Stimulated activated CD8-positive, alpha-beta memory T cell treated with anti-CD3 and anti-CD28 coated beads, Interleukin-15, amount 100 ng/mL, for 4 hours (primary cell): ENCODE results near the gene AGMO.

Experiments used
- DNase-seq, 2 donors: peaks; one replicate each; pipeline ENCODE4 v3.0.0-alpha.2; 2020; ENCODE audit warnings: low read depth in 2 of 2

The AGMO gene

GRCh38 chr7:15561835-15562234 is at the start of gene AGMO:
Gene AGMO (minus strand): TSS chr7:15562015.
- no peak for DNase-seq

DNA sequence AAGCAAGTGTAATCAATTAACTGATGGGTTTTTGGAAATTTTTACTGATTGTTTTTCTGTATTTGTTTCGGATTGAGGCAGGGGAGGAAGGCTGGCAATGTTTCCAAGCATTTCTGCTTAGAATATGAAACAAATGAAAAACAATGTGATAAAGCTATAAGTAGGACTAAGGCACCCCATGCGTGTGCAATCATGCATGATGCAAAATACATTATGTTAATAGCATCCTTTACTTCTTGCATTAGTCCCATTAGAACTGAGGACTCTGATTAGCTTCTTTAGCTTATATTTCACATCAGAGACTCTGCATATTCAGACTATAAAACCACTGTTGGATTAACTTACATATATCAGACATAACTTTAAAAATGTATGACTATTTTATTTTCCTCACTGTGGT is 48.7 kb upstream of the AGMO start:
- no peak for DNase-seq

DNA sequence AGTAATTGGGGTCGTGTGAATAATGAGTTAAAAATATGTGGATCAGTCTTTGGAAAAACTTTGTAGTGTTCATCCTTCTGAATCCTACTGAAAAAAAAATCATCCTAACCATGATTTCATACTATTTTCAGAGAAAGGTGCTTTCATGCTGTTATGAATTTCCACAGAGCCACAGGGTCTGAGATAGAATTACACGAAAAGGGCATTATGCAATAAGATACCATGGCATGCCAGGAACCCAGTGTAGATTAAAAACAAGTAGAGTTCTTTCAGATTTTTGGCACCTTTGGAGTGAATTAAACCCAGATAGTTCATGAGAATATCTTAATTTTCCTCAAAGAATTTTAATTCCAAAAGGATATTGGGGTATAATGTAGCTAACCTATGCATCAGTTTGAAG is 47.5 kb upstream of the AGMO start:
- no peak for DNase-seq

GRCh38 chr7:15607529-15608210 is 45.9 kb upstream of the AGMO start:
- no peak for DNase-seq

GRCh38 chr7:15606561-15606960 is 44.7 kb upstream of the AGMO start:
- DNase-seq = no peak

DNA sequence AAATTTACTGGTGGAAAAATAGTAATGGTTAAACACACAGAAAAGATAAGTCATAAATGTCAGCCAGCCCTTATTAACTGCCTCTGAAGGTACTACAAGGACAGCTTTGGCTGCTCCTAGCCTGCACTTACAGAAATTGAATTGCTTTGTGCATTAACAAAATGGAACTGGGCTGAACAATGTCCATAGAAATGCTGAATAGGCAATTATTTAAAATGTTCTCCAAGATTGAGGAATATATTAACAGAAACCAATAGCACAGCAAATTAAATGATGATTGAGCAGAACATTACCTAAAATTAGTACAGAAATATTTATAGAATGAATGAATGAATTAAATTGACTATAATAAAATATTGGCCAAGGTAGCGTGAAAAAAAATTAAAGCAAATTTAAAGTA is 42.4 kb upstream of the AGMO start:
- DNase-seq = no peak

DNA sequence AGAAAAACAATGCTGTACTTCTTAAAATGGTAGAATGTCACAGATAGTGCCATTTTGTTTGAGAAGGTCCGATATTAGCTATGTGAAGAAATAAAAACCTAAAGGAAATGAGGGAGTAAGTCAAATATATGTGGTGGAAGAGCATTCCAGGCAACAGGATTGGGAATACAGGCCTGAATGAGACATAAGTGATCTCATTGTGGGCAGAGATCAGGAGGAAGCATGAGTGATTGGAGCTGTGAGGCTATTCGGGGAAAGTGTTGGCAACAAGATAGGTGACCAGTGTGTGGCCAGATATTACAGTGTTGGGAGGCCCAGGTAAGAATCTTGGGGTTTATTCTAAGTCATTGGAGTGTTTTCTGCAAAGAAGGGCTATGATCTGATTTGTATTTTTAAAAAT is 41.3 kb upstream of the AGMO start:
- DNase-seq = no peak

DNA sequence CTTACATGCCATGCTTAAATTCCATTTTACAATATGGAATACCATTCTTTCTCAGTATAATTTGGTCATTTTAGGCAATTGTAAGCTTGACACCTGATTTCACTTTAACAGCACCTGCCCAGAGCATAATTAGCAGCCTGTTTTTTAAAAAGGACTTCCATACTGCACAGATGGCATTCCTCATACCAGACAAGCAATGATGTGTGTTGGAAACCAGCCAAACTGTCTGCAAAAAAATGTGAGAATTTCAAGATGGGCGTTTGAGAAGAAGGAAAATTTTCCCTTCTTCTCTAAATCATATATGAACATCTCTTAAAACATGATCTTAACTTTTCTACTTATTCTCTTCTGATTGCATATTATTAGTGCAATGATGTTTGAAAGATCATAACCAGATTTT is 40.4 kb upstream of the AGMO start:
- DNase-seq = no peak

DNA sequence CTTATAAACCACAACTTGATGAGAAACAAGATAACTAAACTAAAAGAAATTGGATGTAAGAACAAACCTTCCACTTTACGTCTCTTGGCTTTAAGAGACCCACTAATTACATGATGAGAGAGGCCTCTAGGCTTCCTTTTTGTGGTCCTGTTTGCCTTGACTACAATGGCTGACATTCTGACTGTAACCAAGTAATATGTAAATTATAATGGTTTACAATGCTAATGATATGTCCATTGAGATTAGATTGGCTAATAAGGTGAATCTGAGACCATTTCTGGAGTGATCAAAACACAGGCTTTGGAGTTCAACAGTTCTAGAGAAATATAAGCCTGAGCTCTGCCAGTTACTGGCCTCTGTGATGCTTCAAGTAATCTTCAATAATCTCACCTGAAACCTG is 39.4 kb upstream of the AGMO start:
- no peak for DNase-seq

- DNase-seq = no peak
Measured at GRCh38 chr7:15600298-15600697, 38.5 kb upstream of the AGMO start.

DNA sequence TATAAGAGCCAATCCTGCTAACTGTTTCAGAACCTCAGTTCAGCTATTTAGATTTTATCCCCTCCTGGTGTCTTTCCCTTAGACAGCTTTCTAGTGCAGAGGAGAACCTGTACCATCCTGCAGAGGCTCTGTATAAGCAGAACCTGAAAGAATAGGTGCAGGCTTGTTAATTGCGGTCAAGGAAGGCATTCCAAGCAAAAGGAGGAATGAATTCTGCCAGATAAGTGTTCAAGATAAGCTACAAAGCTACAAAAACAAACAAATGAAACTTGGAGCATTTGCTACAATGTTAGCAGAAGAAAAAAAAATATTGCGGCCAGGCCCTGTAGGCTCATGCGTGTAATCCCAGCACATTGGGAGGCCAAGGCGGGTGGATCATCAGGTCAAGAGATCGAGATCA is 32.6 kb upstream of the AGMO start:
- DNase-seq = no peak

- DNase-seq = no peak
Measured at GRCh38 chr7:15593382-15593781, 31.6 kb upstream of the AGMO start.

- no peak for DNase-seq
Measured at GRCh38 chr7:15586266-15586665, 24.5 kb upstream of the AGMO start.

GRCh38 chr7:15584575-15584974 is 22.8 kb upstream of the AGMO start:
- no peak for DNase-seq

DNA sequence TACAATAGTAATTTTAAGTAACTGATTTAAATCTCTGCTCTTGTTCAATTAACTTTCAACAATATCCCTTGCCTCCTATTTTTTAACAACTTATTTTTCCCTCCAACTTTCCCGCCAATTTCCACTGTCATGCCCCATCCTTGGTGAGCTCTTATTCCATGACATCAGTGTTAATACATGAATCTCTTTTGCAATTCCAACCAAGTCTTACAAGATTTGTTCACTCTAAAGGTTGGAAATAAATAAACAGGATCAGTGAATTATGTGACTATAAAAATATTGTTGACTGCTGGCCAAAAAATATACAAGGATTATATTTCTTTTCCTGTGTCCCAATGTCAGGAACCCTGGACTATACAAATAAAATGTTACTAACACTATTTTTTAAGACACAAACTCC is 21.0 kb upstream of the AGMO start:
- no peak for DNase-seq

DNA sequence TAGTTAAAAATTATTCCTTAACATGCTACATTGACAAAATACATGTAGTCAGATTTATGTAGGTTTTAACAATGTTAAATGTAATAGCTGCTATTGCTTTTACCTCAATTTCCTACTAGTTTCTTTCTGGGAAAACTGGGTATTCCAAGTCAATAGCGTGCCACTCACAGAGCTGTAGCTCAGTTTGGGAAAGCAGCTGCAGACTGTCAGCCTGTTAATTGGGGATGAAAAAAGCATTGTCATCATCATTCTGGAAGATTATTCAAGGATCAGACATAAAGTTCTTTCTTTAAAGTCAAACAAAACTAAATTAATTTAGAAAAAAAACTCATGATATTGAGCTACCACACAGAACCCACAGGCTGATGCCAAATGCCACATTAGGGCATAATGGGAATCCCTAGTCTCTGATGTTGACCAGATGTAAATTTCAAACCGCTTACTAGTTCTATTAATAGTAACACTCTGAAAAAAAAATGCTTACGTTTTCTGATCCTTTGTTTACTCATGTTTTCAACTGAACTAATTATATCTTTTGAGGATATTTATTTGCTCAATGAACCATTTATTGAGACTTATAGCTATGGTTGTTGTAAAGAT is 19.6 kb upstream of the AGMO start:
- DNase-seq = no peak

- no peak for DNase-seq
Measured at GRCh38 chr7:15580604-15581351, 19.0 kb upstream of the AGMO start.

- no peak for DNase-seq
Measured at GRCh38 chr7:15577600-15577999, 15.8 kb upstream of the AGMO start.

GRCh38 chr7:15571301-15571878 is 9.6 kb upstream of the AGMO start:
- no peak for DNase-seq

DNA sequence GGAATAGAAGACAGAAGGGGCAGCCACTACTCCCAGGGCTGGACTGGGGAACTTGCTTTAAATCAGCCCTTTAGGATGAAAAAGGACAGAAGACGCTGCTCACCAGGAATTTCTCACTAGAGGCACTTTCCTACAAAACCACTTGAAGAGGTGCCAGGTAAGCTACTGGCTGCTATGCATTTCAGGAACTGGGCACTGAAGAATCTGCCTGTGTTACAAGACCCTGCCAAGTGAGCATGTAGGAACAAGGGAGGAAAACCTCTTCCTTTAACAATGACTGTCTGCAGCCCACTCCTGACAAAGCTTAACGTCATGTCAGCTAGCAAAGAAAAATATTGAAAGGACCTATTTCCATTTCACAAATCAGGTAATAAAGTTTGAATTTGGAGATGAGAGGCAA is 5.8 kb upstream of the AGMO start:
- no peak for DNase-seq

DNA sequence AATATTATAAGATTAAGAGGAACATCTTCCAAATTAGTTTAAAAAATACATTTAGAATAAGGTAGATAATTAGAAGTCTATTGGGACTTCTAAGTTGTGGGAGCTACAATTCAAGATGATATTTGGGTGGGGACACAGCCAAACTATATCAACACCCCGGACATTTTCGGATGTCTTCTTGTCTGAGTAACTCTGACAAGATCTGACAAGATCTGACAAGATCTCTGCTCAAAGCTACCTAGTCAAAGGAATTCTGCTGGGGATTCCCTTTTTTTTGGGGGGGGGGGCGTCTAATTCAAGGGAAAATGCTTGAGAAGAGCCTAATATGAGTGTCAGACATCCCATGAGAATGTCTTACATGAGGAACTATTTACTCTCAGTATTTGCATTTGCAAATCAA is 5.2 kb upstream of the AGMO start:
- DNase-seq = no peak

DNA sequence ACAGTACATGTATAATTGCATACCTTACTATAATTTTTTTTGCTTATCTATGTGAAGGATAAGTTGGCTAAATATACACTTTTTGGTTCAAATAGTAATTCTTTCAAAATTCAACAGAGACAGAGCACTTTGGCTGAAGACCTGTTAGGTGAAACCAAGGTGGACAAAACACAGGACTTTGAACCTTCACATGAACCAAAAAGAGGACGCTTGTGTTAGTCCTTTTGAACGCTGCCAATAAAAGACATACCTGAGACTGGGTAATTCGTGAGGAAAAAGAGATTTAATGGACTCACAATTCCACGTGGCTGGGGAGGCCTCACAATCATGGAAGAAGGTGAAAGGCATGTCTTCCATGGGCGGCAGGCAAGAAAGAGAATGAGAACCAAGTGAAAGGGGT is 4.7 kb upstream of the AGMO start:
- DNase-seq = no peak

- DNase-seq = no peak
Measured at GRCh38 chr7:15560968-15561367, 847 bp downstream of the AGMO start.
